NT2/D1 (cell line): ENCODE measurements around the gene R3HDM4.

ENCODE experiments used
- SUZ12 ChIP-seq: IDR thresholded peaks from 2 replicates; pipeline ENCODE4 v1.6.1; 2011; ENCODE audit not compliant: insufficient read length, insufficient read depth; ENCODE audit errors: extremely low read depth
- YY1 ChIP-seq: IDR thresholded peaks from 2 replicates; pipeline ENCODE4 v1.6.1; 2011; ENCODE audit not compliant: insufficient read length, insufficient read depth
- ZNF274 ChIP-seq: IDR thresholded peaks from 2 replicates; pipeline ENCODE4 v1.6.1; 2011; ENCODE audit warnings: mild to moderate bottlenecking, low read depth, low read length

DNA sequence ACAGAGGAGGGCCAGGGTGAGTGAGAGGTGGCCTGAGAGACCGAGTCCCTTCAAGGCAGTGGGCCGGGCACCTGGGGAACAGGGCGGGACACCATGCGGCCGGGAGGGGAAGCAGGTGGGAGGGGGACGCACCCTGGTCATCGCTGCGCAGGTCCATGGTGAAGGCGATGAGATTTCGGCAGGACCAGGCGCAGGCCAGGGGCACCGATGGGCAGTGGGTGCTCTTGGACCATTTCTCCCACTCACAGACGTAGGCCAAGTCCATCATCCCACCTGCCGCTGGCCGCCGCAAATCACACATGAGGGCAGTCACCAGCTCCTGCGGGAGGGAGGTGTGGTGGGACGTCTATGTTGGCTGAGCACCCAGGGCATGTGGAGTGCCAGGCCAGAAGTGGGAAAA is 22.2 kb downstream of the R3HDM4 start:
- TF ChIP-seq YY1 (no peak), ZNF274 (no peak), SUZ12 (no peak)
